Neural cell (in vitro differentiated cells): ENCODE results near the gene FAM200A. TPM values are rescaled to one million over a fixed set of nuclear protein-coding genes. Genes with fewer than 3 reads are reported as not detected.
A peak's percentile ranks its signal among the peaks of the same experiment; 100 is the strongest.

ENCODE experiments used
- H2AFZ ChIP-seq: fragments of 200-600, 300-800 bp; sonication (generic), shearing (Covaris generic); 2 replicates; pipeline ENCODE4 v1.6.0; 2014; ENCODE audit warnings: low read depth, mild to moderate bottlenecking, antibody characterized with exemption, low read length, moderate library complexity
- H3F3A ChIP-seq: fragments of 200-600 bp; shearing (Covaris generic); 2 replicates; pipeline ENCODE4 v1.6.1; 2016; ENCODE audit warnings: mild to moderate bottlenecking, moderate library complexity, mixed read lengths, antibody characterized with exemption, low read length; ENCODE audit not compliant: insufficient read depth, poor library complexity, severe bottlenecking
- H3K27ac ChIP-seq: fragments of 200-600, 300-800 bp; sonication (generic), shearing (Covaris generic); 2 replicates; pipeline ENCODE4 v1.5.1; 2014; ENCODE audit warnings: mild to moderate bottlenecking, low read length, moderate library complexity
- H3K27me3 ChIP-seq: fragments of 300-800, 200-600 bp; sonication (generic), shearing (Covaris generic); 2 replicates; pipeline ENCODE4 v1.6.0; 2014; ENCODE audit warnings: mild to moderate bottlenecking, low read depth, low read length, moderate library complexity; ENCODE audit not compliant: insufficient read depth
- H3K36me3 ChIP-seq: fragments of 300-800, 200-600 bp; sonication (generic), shearing (Covaris generic); 2 replicates; pipeline ENCODE4 v1.5.1; 2014; ENCODE audit warnings: mild to moderate bottlenecking, antibody characterized with exemption, low read length, moderate library complexity; ENCODE audit not compliant: insufficient read depth
- H3K4me2 ChIP-seq: fragments of 300-800, 200-600 bp; sonication (generic), shearing (Covaris generic); 2 replicates; pipeline ENCODE4 v1.6.0; 2014; ENCODE audit warnings: mild to moderate bottlenecking, low read length
- H3K4me3 ChIP-seq: fragments of 300-800, 200-600 bp; sonication (generic), shearing (Covaris generic); 2 replicates; pipeline ENCODE4 v1.5.1; 2014; ENCODE audit warnings: mild to moderate bottlenecking, low read length, moderate library complexity
- H3K79me2 ChIP-seq: fragments of 200-600 bp; shearing (Covaris generic); replicated peaks from 2 replicates; pipeline ENCODE4 v1.6.0; 2014; ENCODE audit warnings: mild to moderate bottlenecking, low read length, moderate library complexity; ENCODE audit not compliant: insufficient read depth
- H3K9ac ChIP-seq: fragments of 300-800, 200-600 bp; sonication (generic), shearing (Covaris generic); 2 replicates; pipeline ENCODE4 v1.6.1; 2016; ENCODE audit warnings: mild to moderate bottlenecking, low read length, mixed read lengths
- H3K9me2 ChIP-seq: fragments of 200-600 bp; shearing (Covaris generic); 2 replicates; pipeline ENCODE4 v1.6.1; 2016; ENCODE audit warnings: mild to moderate bottlenecking, low read length, mixed read lengths; ENCODE audit not compliant: insufficient read depth
- H3K9me3 ChIP-seq: fragments of 200-600, 300-800 bp; sonication (generic), shearing (Covaris generic); 2 replicates; pipeline ENCODE4 v1.6.1; 2016; ENCODE audit warnings: mild to moderate bottlenecking, mixed run types, low read length, moderate library complexity, mixed read lengths
- H4K20me1 ChIP-seq: fragments of 200-600 bp; shearing (Covaris generic); 2 replicates; pipeline ENCODE4 v1.6.1; 2016; ENCODE audit warnings: mild to moderate bottlenecking, mixed run types; ENCODE audit not compliant: insufficient read depth
- CTCF ChIP-seq: fragments of 450-650 bp; IDR thresholded peaks from 2 replicates; pipeline ENCODE4 v1.5.1; 2014; ENCODE audit warnings: antibody characterized with exemption, mild to moderate bottlenecking, moderate library complexity; ENCODE audit not compliant: poor library complexity, severe bottlenecking
- EP300 ChIP-seq: fragments of 450-650 bp; conservative IDR thresholded peaks from 2 replicates; pipeline ENCODE4 v1.6.1; 2014; ENCODE audit warnings: antibody characterized with exemption, mild to moderate bottlenecking, moderate library complexity; ENCODE audit not compliant: poor library complexity, severe bottlenecking
- EZH2 ChIP-seq: fragments of 200-600, 300-800 bp; shearing (Covaris generic), sonication (generic); IDR thresholded peaks from 2 replicates; pipeline ENCODE4 v1.6.1; 2014; ENCODE audit warnings: antibody characterized with exemption, low read length, borderline replicate concordance, mild to moderate bottlenecking; ENCODE audit not compliant: insufficient read depth, poor library complexity, severe bottlenecking
- MXI1 ChIP-seq: fragments of 450-650 bp; conservative IDR thresholded peaks from 2 replicates; pipeline ENCODE4 v1.6.1; 2014; ENCODE audit warnings: antibody characterized with exemption, mild to moderate bottlenecking; ENCODE audit not compliant: poor library complexity, severe bottlenecking
- POLR2AphosphoS5 ChIP-seq: IDR thresholded peaks from 2 replicates; pipeline ENCODE4 v1.6.1; 2012
- RAD21 ChIP-seq: fragments of 450-650 bp; conservative IDR thresholded peaks from 2 replicates; pipeline ENCODE4 v1.6.1; 2014; ENCODE audit warnings: antibody characterized with exemption, mild to moderate bottlenecking, moderate library complexity
- REST ChIP-seq: IDR thresholded peaks from 2 replicates; pipeline ENCODE4 v1.6.1; 2012; ENCODE audit warnings: borderline replicate concordance
- SMC3 ChIP-seq: fragments of 450-650 bp; conservative IDR thresholded peaks from 2 replicates; pipeline ENCODE4 v1.6.1; 2014; ENCODE audit warnings: antibody characterized with exemption, mild to moderate bottlenecking, moderate library complexity; ENCODE audit not compliant: poor library complexity
- TAF1 ChIP-seq: IDR thresholded peaks from 2 replicates; pipeline ENCODE4 v1.6.1; 2012; ENCODE audit warnings: low read depth
- polyA plus RNA-seq: library from polyadenylated mRNA; depleted of rRNA; stranded (reverse); fragments of >200 nt; gene quantifications from 2 replicates; pipeline ENCODE4 v1.2.3, GENCODE V29; 2014

The FAM200A gene
- polyA plus RNA-seq, 1 donor from 2014 or later: 24.0 TPM

GRCh38 chr7:99514050-99514449 is 37.9 kb downstream of the FAM200A start:
- no peak overlapping the region for H3K27ac ChIP-seq
- no peaks in the 10 kb centered on the region for H4K20me1 ChIP-seq
- no peaks in the 10 kb centered on the region for H3K9me2 ChIP-seq
- no peak overlapping the region for H2AFZ ChIP-seq
- H3K36me3 ChIP-seq: no peaks in the 10 kb centered on the region
- no peaks in the 10 kb centered on the region for H3K79me2 ChIP-seq
- H3K9ac ChIP-seq: no peak overlapping the region
- H3K4me2 ChIP-seq: no peak overlapping the region
- no peaks in the 10 kb centered on the region for H3K9me3 ChIP-seq
- TF ChIP-seq POLR2AphosphoS5: no peak
- TF ChIP-seq RAD21: no peak
- no peak for TF ChIP-seq TAF1
- no peak for TF ChIP-seq MXI1
- H3K4me3 ChIP-seq: no peak overlapping the region
- no peaks in the 10 kb centered on the region for H3K27me3 ChIP-seq
- no peaks in the 10 kb centered on the region for H3F3A ChIP-seq

- no peak for TF ChIP-seq POLR2AphosphoS5
- no peak for TF ChIP-seq EP300
- TF ChIP-seq EZH2: no peak
- no peak for TF ChIP-seq SMC3
- H3K27me3 ChIP-seq: no peaks in the 10 kb centered on the region
- no peaks in the 10 kb centered on the region for H4K20me1 ChIP-seq
- no peaks in the 10 kb centered on the region for H3K9me3 ChIP-seq
- H3K9ac ChIP-seq: peak overlapping the region; percentile 86
- H3K4me2 ChIP-seq: peak overlapping the region; percentile 74
- H2AFZ ChIP-seq: peak overlapping the region; percentile 97
- no peaks in the 10 kb centered on the region for H3K36me3 ChIP-seq
- H3K9me2 ChIP-seq: no peaks in the 10 kb centered on the region
- no peaks in the 10 kb centered on the region for H3F3A ChIP-seq
- H3K79me2 ChIP-seq: peaks cover 33% of the 10 kb centered on the region
- H3K4me3 ChIP-seq: peak overlapping the region; percentile 80
- peak overlapping the region; percentile 93 for H3K27ac ChIP-seq
Measured at GRCh38 chr7:99505324-99505662, 46.6 kb downstream of the FAM200A start.

GRCh38 chr7:99504603-99505323 is 47.2 kb downstream of the FAM200A start, which contains the start of gene ZKSCAN5:
ZKSCAN5 (plus strand) TSS chr7:99504662; CDS start chr7:99506045, 1,383 bp downstream.
- Histone ChIP-seq H2AFZ (peak within 1 kb of the TSS; percentile 97), H3K79me2 (peaks cover 33% of the 10 kb centered on the region), H3F3A (no peaks in the 10 kb centered on the region), H3K4me3 (peak within 1 kb of the TSS; percentile 80), H3K27ac (peak within 1 kb of the TSS; percentile 93), H3K9ac (peak within 1 kb of the TSS; percentile 86), H3K9me3 (no peaks in the 10 kb centered on the region), H3K36me3 (no peaks in the 10 kb centered on the region), H3K4me2 (peak within 1 kb of the TSS; percentile 74), H3K9me2 (no peaks in the 10 kb centered on the region), H3K27me3 (no peaks in the 10 kb centered on the region), H4K20me1 (no peaks in the 10 kb centered on the region)
- TF ChIP-seq REST (peak; percentile 8), POLR2AphosphoS5 (peak; percentile 60), MXI1 (peak; percentile 68), TAF1 (peak; percentile 68), EP300 (peak; percentile 38), RAD21 (no peak), CTCF (peak; percentile 37), EZH2 (no peak), SMC3 (peak; percentile 22)
